ENCODE results near the gene LRRC72.

GRCh38 chr7:16583834-16584233 lies 57.2 kb downstream of the LRRC72 start:
- TF ChIP-seq CTCF (IDR thresholded peaks at IDR 0.05; ENCODE audit: poor library complexity) (no peak), EZH2phosphoT487 (IDR thresholded peaks at IDR 0.05; ENCODE audit: low read depth, severe bottlenecking, unreplicated experiment) (no peak), EZH2 (IDR thresholded peaks at IDR 0.05; ENCODE audit: borderline replicate concordance) (no peak)

Measured in hepatocyte (in vitro differentiated cells).